GM23338 (cell line): Measurements from ENCODE around the gene PRLH. TPM values are rescaled to one million over a fixed set of nuclear protein-coding genes. Genes with fewer than 3 reads are reported as not detected.

Experiments
- ATAC-seq: fragments of 200-7000 bp; cut with Tn5 transposase; 3 replicates; pipeline ENCODE4 v1.9.1; 2020
- DNase-seq: peaks from one replicate; pipeline ENCODE4 v3.0.0-alpha.2; 2015; ENCODE audit warnings: low spot score
- H2AFZ ChIP-seq: fragments of 200-600 bp; sonication (generic); 2 replicates; pipeline ENCODE4 v1.8.0; 2016; ENCODE audit warnings: antibody characterized with exemption, mild to moderate bottlenecking, moderate library complexity
- H3F3A ChIP-seq: fragments of 200-600 bp; sonication (generic); replicated peaks from 2 replicates; pipeline ENCODE4 v1.8.0; 2017; ENCODE audit warnings: antibody characterized with exemption, mixed run types, low read depth
- H3K27ac ChIP-seq: fragments of 200-600 bp; sonication (generic); 2 replicates; pipeline ENCODE4 v1.6.1; 2016; ENCODE audit warnings: low read depth
- H3K27me3 ChIP-seq: fragments of 200-600 bp; sonication (generic); 2 replicates; pipeline ENCODE4 v1.8.0; 2016; ENCODE audit warnings: mild to moderate bottlenecking, mixed run types, moderate library complexity; ENCODE audit not compliant: insufficient read depth
- H3K36me3 ChIP-seq: fragments of 200-600 bp; sonication (generic); 2 replicates; pipeline ENCODE4 v1.8.0; 2016; ENCODE audit warnings: mild to moderate bottlenecking; ENCODE audit not compliant: insufficient read depth
- H3K4me1 ChIP-seq: fragments of 200-600 bp; sonication (generic); 2 replicates; pipeline ENCODE4 v1.8.0; 2016; ENCODE audit warnings: mild to moderate bottlenecking, moderate library complexity; ENCODE audit not compliant: insufficient read depth
- H3K4me2 ChIP-seq: fragments of 200-600 bp; sonication (generic); 2 replicates; pipeline ENCODE4 v1.7.1; 2017; ENCODE audit warnings: mixed run types
- H3K4me3 ChIP-seq: fragments of 200-600 bp; sonication (generic); 2 replicates; pipeline ENCODE4 v1.6.1; 2016; ENCODE audit warnings: mixed run types
- H3K79me2 ChIP-seq: fragments of 200-600 bp; sonication (generic); replicated peaks from 2 replicates; pipeline ENCODE4 v1.8.0; 2017; ENCODE audit warnings: mild to moderate bottlenecking; ENCODE audit not compliant: insufficient read depth
- H3K9me2 ChIP-seq: fragments of 200-600 bp; sonication (generic); 2 replicates; pipeline ENCODE4 v1.8.0; 2017; ENCODE audit not compliant: insufficient read depth
- H4K20me1 ChIP-seq: fragments of 200-600 bp; sonication (generic); replicated peaks from 2 replicates; pipeline ENCODE4 v1.8.0; 2017; ENCODE audit warnings: mild to moderate bottlenecking; ENCODE audit not compliant: insufficient read depth
- H3K27ac Mint-ChIP-seq: 2 replicates; pipeline ENCODE4 v1.8.0; 2020; ENCODE audit warnings: inconsistent platforms, mild to moderate bottlenecking, moderate library complexity, mixed read lengths
- H3K27me3 Mint-ChIP-seq: 3 replicates; pipeline ENCODE4 v1.8.0; 2022; ENCODE audit warnings: low read depth, mild to moderate bottlenecking, moderate library complexity, mixed read lengths, inconsistent platforms; ENCODE audit not compliant: insufficient read depth, poor library complexity
- H3K36me3 Mint-ChIP-seq: 3 replicates; pipeline ENCODE4 v1.8.0; 2021; ENCODE audit warnings: low read depth, mild to moderate bottlenecking, inconsistent platforms, moderate library complexity, mixed read lengths
- H3K4me1 Mint-ChIP-seq: 3 replicates; pipeline ENCODE4 v1.8.0; 2020; ENCODE audit warnings: mild to moderate bottlenecking, inconsistent platforms, mixed read lengths
- H3K4me3 Mint-ChIP-seq: 3 replicates; pipeline ENCODE4 v1.8.0; 2021; ENCODE audit warnings: moderate library complexity, mild to moderate bottlenecking, inconsistent platforms, mixed read lengths
- H3K9me3 Mint-ChIP-seq: 3 replicates; pipeline ENCODE4 v1.8.0; 2020; ENCODE audit warnings: moderate library complexity, mild to moderate bottlenecking, inconsistent platforms, mixed read lengths
- EZH2 ChIP-seq: fragments of 200-600 bp; sonication (generic); IDR thresholded peaks from one replicate; pipeline ENCODE4 v1.8.0; 2017; ENCODE audit warnings: antibody characterized with exemption, mild to moderate bottlenecking, low read depth; ENCODE audit not compliant: unreplicated experiment
- polyA plus RNA-seq: library from polyadenylated mRNA; unstranded; fragments of >200 nt; fragmentation: Nextera tagmentation; extraction: Ambion mirVana; gene quantifications from 2 replicates; pipeline ENCODE4 v1.2.1, GENCODE V29; 2016
- total RNA-seq: library from RNA; depleted of rRNA; stranded (reverse); fragments of >200 nt; shearing (Covaris generic); gene quantifications from 2 replicates; pipeline ENCODE4 v1.2.3, GENCODE V29; 2014
- TF ChIP-seq, protein P1 (sequence below): fragments of 250-450 bp; sonication (Bioruptor Pico); IDR thresholded peaks from 2 replicates; pipeline ENCODE4 v1.5.0; 2020; ENCODE audit warnings: mild to moderate bottlenecking, moderate library complexity

PRLH gene
- total and polyA plus RNA-seq, 2 experiments from 2014 or later = not detected

DNA sequence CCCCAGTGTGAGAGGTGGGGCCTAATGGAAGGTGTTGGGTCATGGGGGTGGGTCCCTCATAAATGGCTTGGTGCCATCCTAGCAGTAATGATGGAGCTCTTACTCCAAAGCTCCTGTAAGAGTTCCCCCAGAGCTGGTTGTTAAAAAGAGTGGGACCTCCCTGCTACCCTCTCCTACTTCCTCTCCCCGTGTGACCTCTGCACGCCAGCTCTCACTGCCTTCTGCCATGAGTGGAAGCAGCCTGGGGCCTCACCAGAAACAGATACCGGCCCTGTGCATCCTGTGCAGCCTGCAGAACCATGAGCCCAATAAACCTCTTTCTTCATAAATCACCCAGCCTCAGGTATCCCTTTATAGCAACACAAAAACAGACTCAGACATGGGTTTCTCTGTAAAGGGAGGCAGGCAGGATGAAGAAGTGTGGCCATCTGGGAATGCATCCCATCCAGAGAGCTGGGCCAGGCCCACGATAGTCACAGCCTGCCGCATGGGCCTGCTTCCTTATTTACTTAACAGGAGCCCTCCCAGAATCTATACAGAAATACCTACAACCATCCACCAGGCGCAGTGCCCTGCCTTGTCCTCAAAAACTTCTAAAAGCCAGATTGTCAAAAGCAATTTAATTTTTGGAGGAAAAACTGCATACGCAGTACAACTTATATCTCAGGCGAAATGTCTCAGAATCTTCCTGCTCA lies 7.5 kb downstream of the PRLH start (continued):
- TF ChIP-seq, protein P1, sequence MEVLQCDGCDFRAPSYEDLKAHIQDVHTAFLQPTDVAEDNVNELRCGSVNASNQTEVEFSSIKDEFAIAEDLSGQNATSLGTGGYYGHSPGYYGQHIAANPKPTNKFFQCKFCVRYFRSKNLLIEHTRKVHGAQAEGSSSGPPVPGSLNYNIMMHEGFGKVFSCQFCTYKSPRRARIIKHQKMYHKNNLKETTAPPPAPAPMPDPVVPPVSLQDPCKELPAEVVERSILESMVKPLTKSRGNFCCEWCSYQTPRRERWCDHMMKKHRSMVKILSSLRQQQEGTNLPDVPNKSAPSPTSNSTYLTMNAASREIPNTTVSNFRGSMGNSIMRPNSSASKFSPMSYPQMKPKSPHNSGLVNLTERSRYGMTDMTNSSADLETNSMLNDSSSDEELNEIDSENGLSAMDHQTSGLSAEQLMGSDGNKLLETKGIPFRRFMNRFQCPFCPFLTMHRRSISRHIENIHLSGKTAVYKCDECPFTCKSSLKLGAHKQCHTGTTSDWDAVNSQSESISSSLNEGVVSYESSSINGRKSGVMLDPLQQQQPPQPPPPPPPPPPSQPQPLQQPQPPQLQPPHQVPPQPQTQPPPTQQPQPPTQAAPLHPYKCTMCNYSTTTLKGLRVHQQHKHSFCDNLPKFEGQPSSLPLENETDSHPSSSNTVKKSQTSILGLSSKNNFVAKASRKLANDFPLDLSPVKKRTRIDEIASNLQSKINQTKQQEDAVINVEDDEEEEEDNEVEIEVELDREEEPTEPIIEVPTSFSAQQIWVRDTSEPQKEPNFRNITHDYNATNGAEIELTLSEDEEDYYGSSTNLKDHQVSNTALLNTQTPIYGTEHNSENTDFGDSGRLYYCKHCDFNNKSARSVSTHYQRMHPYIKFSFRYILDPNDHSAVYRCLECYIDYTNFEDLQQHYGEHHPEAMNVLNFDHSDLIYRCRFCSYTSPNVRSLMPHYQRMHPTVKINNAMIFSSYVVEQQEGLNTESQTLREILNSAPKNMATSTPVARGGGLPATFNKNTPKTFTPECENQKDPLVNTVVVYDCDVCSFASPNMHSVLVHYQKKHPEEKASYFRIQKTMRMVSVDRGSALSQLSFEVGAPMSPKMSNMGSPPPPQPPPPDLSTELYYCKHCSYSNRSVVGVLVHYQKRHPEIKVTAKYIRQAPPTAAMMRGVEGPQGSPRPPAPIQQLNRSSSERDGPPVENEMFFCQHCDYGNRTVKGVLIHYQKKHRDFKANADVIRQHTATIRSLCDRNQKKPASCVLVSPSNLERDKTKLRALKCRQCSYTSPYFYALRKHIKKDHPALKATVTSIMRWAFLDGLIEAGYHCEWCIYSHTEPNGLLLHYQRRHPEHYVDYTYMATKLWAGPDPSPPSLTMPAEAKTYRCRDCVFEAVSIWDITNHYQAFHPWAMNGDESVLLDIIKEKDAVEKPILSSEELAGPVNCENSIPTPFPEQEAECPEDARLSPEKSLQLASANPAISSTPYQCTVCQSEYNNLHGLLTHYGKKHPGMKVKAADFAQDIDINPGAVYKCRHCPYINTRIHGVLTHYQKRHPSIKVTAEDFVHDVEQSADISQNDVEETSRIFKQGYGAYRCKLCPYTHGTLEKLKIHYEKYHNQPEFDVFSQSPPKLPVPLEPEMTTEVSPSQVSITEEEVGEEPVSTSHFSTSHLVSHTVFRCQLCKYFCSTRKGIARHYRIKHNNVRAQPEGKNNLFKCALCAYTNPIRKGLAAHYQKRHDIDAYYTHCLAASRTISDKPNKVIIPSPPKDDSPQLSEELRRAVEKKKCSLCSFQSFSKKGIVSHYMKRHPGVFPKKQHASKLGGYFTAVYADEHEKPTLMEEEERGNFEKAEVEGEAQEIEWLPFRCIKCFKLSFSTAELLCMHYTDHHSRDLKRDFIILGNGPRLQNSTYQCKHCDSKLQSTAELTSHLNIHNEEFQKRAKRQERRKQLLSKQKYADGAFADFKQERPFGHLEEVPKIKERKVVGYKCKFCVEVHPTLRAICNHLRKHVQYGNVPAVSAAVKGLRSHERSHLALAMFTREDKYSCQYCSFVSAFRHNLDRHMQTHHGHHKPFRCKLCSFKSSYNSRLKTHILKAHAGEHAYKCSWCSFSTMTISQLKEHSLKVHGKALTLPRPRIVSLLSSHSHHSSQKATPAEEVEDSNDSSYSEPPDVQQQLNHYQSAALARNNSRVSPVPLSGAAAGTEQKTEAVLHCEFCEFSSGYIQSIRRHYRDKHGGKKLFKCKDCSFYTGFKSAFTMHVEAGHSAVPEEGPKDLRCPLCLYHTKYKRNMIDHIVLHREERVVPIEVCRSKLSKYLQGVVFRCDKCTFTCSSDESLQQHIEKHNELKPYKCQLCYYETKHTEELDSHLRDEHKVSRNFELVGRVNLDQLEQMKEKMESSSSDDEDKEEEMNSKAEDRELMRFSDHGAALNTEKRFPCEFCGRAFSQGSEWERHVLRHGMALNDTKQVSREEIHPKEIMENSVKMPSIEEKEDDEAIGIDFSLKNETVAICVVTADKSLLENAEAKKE (CRISPR knock-in tag) = no peak
- no peak for TF ChIP-seq EZH2

DNA sequence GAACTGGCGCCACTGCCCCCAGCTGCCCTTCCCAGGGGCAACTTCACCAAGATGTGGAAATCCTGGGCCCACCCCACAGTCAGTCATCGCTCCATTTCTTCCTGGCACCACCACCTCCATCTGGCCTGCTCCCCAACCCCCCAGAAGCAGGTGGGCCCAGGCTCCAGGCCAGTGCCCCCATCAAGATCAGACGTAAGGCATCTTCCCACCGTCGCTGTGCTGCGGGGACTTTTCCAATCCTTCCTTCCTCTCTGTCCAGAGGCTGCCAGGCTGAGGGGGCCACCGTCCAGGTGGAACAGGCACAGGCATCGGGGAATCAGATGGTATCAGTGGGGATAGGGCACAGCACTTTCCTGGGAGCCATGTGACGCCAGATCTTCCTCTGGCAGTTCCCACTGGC lies 8.1 kb downstream of the PRLH start:
- Mint-ChIP-seq H3K27me3 (peaks cover 1% of the 10 kb centered on the region), H3K27ac (no peak overlapping the region), H3K9me3 (0 out of 3 replicates have a peak, but pooled peaks cover 4% of the 10 kb centered on the region), H3K4me3 (no peak overlapping the region), H3K36me3 (peaks cover 11% of the 10 kb centered on the region; the same call in 2 of the 3 replicates), H3K4me1 (peaks cover 18% of the 10 kb centered on the region)
- H3K36me3 ChIP-seq = no peaks in the 10 kb centered on the region
- no peak overlapping the region for H3K27ac ChIP-seq
- peaks cover 6% of the 10 kb centered on the region; the same call in 1 of the 2 replicates for H3K4me1 ChIP-seq
- no peaks in the 10 kb centered on the region for H3F3A ChIP-seq
- ATAC-seq (no peak), DNase-seq (no peak)
- no peaks in the 10 kb centered on the region for H3K27me3 ChIP-seq
- H3K4me2 ChIP-seq = no peak overlapping the region
- H4K20me1 ChIP-seq = no peaks in the 10 kb centered on the region
- no peaks in the 10 kb centered on the region for H3K9me2 ChIP-seq
- H3K4me3 ChIP-seq = no peak overlapping the region
- no peak for TF ChIP-seq EZH2
- H2AFZ ChIP-seq = no peak overlapping the region
- no peaks in the 10 kb centered on the region for H3K79me2 ChIP-seq
